ENCODE measurements around the gene MARS1.

MARS1 gene

GRCh38 chr12:57534250-57534649 lies 46.4 kb downstream of the MARS1 start:
- no peak for DNase-seq

DNA sequence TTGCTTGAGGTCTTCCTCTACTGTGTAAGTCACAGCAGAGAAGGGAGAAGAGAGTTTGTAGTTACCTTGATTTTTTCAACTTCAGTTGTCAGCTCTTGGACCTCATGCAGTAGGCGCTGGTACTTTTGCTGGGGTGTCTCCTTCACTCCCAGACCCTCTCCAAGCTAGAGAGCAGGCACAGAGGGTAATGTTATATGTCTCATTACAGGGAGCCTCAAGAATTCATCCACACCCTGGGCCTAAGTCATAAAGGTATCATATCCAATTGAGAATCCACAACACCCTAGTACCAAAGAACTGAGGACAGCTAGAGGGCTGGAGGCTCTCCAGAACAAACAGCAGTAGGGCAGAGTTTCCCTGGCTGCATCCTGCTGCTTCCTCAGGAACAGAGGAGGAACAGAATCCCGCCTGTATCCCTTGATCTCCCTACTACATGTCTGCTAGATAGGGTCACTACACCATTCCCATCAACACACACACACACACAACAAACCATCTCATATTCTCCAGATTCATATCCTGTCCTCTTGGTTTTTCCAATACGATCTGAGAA lies 47.2 kb downstream of the MARS1 start:
- DNase-seq = no peak

DNA sequence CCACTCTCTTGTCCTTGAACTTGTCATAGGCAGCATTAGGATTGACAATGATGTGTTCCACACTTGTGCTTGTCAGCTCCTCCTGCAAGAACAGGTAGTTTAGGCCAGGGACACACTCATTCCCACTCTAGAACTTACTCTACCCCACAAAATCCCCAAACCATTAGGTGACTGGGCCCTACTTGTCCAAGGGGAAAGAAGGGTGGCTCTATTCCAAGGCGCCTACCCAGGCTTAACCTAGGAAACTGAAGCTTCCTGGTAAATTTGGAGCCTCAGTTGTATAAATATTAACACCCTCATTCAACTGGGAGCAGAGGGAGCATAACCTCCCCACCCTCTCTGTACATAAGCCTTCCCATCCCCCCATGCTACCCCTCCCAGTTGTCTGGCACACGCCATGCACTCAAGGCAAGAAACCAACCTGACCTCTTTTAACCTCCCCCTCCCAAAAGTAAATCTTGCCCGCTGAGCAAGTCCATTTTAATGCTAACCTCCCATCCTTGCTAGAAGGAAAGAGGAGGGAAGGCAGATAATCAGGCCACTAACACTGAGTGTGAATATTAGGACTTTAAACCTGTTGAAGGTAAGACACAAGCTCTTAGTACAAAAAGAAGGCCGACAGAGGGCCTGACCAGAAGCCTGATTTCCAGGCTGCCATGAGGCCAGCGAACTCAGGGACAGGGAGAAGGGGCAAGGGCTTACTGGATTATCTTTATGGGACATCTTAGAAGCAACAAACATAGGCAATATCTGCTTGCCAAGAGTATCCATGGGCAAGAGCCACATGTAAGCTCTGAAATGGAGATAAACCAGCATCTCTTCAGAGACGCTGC lies 48.1 kb downstream of the MARS1 start:
- DNase-seq = no peak

- no peak for DNase-seq
Measured at GRCh38 chr12:57536597-57536942, 48.7 kb downstream of the MARS1 start.

DNA sequence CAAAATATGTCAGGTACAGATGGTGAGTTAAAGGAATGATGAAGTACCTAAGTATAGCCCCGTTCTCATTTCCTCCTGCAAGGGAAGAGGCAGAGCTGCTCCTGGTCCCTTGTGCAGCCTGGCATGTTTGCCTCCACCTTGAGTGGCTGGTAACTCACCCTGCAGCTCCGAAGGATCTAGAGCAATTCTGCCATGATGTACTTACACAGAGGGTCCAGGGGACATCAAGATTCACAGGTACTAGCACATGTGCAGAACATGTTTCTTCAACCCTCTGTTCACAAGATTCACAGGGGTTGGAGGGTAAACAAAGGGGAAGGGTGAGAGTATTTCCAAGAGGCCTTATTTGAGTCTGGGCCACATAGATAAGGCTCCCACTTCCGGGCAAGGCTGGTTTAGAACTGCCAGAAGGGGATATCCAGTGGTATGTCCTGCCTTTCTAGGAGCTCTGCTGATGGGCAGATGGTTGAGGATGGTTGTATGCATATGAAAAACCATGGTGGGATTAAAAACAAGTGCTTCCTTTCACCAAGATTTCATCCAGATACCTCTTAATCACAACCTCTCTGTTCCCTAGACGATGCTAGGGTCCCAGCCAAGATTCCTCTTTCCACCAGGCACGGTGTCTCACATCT lies 51.4 kb downstream of the MARS1 start:
- no peak for DNase-seq

DNA sequence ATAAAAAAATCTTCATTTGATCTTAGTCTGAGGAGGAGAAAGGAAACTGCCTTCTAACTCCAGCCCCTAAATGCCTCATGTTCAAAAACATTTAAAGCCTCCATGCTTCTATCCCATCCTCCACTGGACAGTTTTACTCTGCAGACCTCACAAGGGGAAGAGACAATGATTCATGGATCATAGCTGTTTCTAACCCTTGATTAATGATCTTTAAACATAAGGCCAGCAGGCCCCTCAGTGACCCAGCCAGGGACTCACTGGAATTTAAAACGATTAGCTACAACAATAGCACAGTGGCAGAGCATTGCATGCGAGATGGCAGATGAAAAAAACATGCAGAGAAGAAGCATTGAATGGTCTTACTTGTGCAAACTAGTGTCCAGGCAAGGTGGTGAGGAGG lies 53.1 kb downstream of the MARS1 start:
- no peak for DNase-seq

DNA sequence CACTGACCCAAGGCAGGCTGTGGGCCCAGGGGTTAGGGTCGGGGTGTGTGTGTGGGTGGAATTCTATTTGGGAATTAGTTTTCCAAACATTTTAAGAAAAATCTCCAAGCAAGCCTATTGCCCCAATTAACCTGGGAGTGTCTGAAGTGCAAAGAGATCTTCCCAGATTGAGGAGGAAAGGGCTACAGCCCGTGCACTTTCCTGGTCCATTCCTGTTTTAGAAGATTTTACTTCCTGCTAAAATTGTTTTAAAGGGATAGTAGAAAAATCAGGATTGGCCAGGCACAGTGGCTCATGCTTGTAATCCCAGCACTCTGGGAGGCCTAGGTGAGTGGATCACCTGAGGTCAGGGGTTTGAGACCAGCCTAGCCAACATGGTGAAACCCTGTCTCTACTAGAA lies 53.8 kb downstream of the MARS1 start:
- no peak for DNase-seq

- peak; percentile 18 to 46 for DNase-seq
Measured at GRCh38 chr12:57543581-57543980, 55.7 kb downstream of the MARS1 start.

GRCh38 chr12:57545809-57546437 lies 58.1 kb downstream of the MARS1 start:
- DNase-seq = peak in 1 of 2 experiments; percentile 27

GRCh38 chr12:57546438-57547287 lies 58.8 kb downstream of the MARS1 start, which contains the start of gene DCTN2:
TSS of gene DCTN2 (minus strand) at chr12:57547192. CDS start at chr12:57547063, 129 bp downstream.
- peak; percentile 96 to 98 for DNase-seq

DNA sequence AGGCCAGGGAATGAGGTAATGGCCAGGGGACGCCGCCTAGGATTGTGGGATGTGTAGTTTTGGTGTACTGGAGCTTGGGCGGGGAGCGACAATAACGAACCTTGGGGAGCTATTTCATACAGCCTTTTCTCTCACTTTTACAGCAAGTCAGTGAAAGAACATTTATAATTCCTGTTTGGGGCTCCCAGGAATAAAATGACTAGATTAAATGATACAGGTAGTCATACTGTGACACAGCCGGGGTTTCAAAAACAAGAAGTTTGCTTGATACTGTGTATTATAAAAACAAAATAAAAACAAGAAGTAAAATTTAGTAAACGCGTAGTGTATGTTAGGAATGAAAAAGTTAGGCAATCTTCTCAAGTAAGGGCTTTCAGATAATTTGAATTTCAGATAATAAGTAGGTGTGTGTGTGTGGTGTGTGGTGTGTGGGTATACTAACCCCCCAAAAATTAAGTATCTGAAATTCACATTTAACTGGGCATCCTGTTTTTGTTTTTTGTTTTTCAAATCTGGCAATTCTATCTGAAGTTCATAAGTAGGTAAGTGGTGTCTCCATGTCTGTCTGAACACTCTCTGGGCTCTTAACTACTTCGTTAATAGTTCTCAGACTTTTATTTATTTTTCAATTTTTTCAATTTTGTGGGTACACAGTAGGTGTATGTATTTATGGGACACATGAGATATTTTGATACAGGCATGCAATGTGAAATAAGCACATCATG lies 59.6 kb downstream of the MARS1 start:
- no peak for DNase-seq

DNA sequence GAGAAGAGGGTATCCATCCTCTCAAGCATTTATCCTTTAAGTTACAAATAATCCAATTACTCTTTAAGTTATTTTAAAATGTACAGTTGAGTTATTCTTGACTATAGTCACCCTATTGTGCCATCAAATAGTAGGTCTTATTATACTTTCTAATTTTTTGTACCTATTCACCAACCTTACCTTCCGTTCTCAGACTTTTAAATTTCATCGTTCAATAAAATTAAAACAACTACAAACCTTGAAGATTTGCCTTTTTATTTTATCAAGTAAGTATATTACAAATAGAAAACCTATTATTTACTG lies 60.1 kb downstream of the MARS1 start:
- no peak for DNase-seq

GRCh38 chr12:57548488-57548887 lies 60.6 kb downstream of the MARS1 start:
- no peak for DNase-seq

DNA sequence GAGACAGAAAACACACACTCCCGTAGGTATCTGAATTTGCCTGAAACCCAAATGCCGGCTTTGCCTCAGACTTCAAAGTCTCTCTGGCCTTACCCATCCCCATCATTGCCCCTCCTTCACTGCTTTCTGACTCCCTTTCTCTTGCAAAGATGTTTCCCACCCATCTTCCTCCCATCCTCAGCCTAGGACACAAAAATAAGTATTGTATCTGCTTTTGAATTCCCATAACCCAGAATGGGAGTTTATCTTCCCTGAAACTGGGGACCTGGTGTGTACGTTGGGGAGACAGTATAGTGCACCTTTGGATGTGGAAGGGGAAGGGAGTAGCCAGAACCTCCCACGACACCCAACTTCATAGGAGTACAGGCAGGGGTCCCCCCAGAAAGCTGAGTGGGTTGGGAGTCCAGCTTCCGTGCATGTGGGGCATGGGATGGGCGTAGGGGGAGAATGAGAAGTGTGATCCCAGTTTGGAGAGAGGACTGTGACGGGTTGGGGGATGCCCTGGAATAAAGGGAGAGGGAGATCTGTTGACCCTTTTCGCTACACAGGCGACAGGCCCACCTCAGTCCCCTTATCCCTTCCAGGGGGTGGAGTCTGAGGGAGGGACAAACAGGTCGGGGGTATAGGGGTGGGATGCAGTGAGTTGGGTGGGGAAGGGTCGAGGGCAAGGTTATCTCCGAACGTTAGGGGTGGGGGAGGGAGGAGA lies 61.5 kb downstream of the MARS1 start:
- no peak for DNase-seq

DNA sequence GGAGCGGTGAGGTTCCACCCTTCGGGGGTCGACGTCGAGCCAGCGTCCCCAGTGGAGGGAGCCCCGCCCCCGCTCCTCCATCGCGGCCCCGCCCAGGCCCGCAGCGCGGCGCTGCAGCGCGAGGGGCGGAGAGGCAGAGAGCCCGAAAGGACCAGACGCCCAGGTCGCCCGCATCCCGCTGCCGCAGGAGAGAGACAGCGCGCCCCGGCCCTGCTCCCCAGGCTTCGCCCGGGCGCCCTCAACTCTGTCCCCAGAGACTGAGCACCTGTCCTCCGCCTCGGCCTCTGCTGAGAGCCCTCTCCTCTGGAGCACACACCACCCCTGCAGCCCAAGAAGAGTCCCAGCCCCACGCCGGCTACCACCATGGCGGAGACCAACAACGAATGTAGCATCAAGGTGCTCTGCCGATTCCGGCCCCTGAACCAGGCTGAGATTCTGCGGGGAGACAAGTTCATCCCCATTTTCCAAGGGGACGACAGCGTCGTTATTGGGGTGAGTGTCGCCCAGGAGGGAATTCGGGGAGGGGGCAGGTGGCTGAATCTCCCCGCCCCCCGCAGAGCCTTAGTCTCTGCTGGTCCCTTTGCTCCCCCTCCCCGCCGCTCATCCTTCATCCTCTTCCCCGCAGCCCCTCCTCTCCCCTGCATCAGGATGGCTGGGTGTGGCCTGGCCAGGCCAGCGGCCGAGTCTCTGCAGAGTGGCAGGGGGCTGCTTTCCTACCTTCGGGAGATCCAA lies 62.2 kb downstream of the MARS1 start, which contains the start of gene KIF5A:
KIF5A (plus strand) TSS at position 136 of the 732 bp plus-strand sequence; CDS start at position 364, 228 bp downstream.
- DNase-seq = peak; percentile 48 to 55

DNA sequence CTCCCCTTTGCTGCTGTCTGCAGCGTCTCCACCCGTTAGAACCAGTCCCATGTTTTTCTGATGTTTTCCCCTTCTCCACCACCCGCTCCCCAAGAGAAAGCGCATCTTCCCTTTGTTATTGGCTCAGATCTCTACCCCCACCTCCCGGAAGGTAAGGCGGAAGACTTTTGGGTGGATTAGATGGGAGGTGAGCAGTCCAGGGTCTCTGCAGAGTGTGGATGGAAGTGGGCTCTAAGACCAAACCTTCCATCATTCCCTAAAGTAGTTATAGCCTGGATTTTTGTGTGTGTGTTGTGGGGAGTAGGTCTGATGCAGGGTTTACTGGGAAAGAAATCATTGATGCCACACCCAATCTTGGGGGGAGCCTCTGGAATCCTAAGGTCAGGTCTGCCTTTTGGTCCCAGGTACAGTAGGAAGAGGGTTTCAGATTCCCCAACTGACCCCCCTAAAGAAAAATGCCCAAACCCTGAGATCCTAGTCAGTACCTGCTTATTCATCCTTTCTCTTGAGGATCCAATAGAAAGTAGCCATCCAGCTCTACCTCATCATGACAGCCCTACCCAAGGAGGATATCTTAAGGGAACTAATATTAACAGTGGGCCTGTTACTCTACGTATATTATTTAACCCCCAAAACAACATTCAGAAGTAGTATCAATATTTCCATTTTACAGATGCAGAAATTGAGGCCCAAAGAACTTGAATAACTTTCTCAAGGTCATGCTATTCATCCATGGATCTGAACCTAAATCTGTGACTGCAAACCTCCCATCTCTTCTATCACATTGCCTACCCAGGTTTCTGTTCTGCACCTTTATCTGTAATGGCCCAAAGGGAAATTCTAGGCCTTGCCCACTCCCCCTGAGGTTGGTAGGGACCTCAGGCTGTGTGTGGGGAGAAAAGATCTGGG lies 63.0 kb downstream of the MARS1 start:
- no peak for DNase-seq

- no peak for DNase-seq
Measured at GRCh38 chr12:57551637-57552305, 63.9 kb downstream of the MARS1 start.

DNA sequence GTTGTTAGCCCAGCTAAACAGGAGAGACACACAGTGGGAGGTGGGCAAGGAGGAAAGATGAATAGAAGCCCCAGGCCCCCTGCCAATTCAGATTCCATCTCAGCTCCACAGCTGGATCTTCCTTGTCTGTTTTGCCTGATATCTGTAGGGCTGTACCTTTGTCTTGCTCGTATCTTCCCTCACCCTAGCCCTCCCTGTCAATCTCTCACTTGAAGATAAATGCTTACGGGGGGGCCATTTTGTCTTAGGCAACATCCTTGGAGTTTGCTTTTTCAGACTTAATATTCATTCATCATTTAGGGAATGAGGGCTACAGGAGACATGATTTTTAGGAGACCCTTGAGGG lies 64.4 kb downstream of the MARS1 start:
- no peak for DNase-seq

GRCh38 chr12:57552835-57553313 lies 65.0 kb downstream of the MARS1 start:
- no peak for DNase-seq

Measured in NCI-H2081 (cell line).